ENCODE data around the gene TAF1C. TPM values are rescaled to one million over a fixed set of nuclear protein-coding genes. Genes with fewer than 3 reads are reported as not detected.

Gene TAF1C
- total and polyA plus RNA-seq, 2 experiments from 2014 or later: 37.2 to 57.4 TPM

GRCh38 chr16:84183911-84184591, 2.8 kb downstream of the TAF1C start:
- TF ChIP-seq, protein P1, sequence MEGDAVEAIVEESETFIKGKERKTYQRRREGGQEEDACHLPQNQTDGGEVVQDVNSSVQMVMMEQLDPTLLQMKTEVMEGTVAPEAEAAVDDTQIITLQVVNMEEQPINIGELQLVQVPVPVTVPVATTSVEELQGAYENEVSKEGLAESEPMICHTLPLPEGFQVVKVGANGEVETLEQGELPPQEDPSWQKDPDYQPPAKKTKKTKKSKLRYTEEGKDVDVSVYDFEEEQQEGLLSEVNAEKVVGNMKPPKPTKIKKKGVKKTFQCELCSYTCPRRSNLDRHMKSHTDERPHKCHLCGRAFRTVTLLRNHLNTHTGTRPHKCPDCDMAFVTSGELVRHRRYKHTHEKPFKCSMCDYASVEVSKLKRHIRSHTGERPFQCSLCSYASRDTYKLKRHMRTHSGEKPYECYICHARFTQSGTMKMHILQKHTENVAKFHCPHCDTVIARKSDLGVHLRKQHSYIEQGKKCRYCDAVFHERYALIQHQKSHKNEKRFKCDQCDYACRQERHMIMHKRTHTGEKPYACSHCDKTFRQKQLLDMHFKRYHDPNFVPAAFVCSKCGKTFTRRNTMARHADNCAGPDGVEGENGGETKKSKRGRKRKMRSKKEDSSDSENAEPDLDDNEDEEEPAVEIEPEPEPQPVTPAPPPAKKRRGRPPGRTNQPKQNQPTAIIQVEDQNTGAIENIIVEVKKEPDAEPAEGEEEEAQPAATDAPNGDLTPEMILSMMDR (conservative IDR thresholded peaks at IDR 0.05; ENCODE audit: low read depth in 2 of 2): peak in 1 of 2 experiments; percentile 28; a peak in 2 of 4 replicates
- TF ChIP-seq ZNF462 (CRISPR knock-in tag; IDR thresholded peaks at IDR 0.05): no peak
- H3K4me1 Mint-ChIP-seq: peaks cover 7% of the 10 kb centered on the region; the same call in 2 of the 3 replicates
- Histone ChIP-seq H3K27ac (ENCODE audit: low read depth) (no peak overlapping the region), H3K79me2 (replicated peaks; ENCODE audit: insufficient read depth) (peaks cover 31% of the 10 kb centered on the region), H3K4me3 (no peak overlapping the region), H3K27me3 (ENCODE audit: insufficient read depth) (no peaks in the 10 kb centered on the region), H2AFZ (no peak overlapping the region), H3K9me2 (ENCODE audit: insufficient read depth) (no peaks in the 10 kb centered on the region), H3K36me3 (ENCODE audit: insufficient read depth) (no peaks in the 10 kb centered on the region; the same call in 1 of the 2 replicates), H3K4me2 (no peak overlapping the region), H3K4me1 (ENCODE audit: insufficient read depth) (0 out of 2 replicates have a peak, but pooled peaks cover 6% of the 10 kb centered on the region), H4K20me1 (replicated peaks; ENCODE audit: insufficient read depth) (0 out of 2 replicates have a peak, but pooled peaks cover 4% of the 10 kb centered on the region), H3F3A (replicated peaks; ENCODE audit: low read depth) (no peaks in the 10 kb centered on the region)
- peaks cover 36% of the 10 kb centered on the region for H3K36me3 Mint-ChIP-seq (ENCODE audit: low read depth)
- DNase-seq (ENCODE audit: low spot score) (no peak), ATAC-seq (no peak)
- H3K27ac Mint-ChIP-seq: peak overlapping the region; percentile 50; the same call in 1 of the 2 replicates
- no peaks in the 10 kb centered on the region for H3K9me3 Mint-ChIP-seq
- no peak overlapping the region; the same call in 2 of the 3 replicates for H3K4me3 Mint-ChIP-seq
- peaks cover 4% of the 10 kb centered on the region for H3K27me3 Mint-ChIP-seq (ENCODE audit: insufficient read depth, low read depth, poor library complexity)

Measured in GM23338 (cell line).